HG03039 (cell line): Measurements from ENCODE around the gene PRKCQ.

Source experiments
- ATAC-seq: cut with Tn5 transposase; IDR thresholded peaks from one replicate; pipeline ENCODE4 v1.9.1; 2021; ENCODE audit warnings: mild to moderate bottlenecking, moderate library complexity; ENCODE audit not compliant: unreplicated experiment

The PRKCQ gene

DNA sequence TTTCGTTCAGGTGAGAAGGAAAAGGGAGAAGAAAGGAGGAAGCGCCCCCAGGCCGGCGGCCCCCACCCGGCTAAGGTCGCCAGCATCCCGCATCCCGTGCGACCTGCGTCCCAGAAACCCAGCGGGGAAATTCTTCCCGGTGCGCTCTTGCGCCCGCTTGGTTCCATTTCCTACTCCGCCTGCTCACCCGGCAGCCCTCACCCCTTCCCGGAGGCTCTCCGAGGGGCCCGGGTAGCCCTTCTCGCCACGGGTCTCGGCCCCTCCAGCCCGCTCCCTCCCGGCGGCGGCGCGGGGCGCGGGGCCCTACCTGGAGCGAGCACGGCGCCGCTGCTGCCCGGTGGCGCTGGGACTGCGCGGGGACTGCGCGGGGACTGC lies at the start of gene PRKCQ:
Gene PRKCQ, minus strand, starts transcription at position 373 of the 375 bp plus-strand sequence. CDS start 65,141 bp downstream, outside the sequence.
- ATAC-seq, result peak; percentile 19

DNA sequence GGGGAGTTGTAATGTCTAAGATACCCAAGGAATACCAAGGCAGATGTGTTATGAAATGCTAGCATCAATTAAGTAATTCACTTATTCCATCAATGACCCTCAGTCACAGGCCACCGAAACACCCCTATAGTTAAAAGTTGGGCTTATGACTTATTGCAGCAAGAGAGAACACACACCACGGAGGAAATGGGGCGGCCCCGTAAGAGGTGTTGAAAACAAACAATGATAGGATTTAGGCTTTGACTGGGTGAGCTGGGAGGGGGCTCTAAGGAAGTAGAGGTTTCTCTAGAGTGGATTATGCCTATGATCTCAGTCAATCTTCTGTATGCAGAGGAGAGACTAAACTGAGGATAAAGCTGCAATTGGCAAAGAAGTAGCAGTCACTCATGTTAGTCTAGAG lies 45.4 kb upstream of the PRKCQ start:
- ATAC-seq, result no peak

DNA sequence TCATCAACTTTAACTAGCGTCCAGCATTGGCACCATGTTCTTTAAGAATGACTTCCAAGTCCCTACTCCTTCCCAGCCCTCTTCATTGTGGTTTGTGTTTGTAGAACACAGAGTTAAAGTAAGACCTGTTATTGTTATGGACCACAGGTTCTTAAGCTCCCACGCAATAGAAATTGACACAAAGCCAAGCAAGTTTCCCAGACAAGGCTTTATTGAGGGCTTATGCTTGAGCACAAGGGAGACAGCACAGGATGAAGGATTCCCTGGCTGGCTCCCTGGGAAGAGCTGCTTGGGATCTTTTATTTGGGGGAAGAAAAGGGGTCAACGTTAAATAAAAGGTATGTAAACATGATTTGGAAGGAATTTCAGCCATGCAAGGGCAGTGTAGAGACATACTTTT lies 44.3 kb upstream of the PRKCQ start:
- no peak for ATAC-seq

DNA sequence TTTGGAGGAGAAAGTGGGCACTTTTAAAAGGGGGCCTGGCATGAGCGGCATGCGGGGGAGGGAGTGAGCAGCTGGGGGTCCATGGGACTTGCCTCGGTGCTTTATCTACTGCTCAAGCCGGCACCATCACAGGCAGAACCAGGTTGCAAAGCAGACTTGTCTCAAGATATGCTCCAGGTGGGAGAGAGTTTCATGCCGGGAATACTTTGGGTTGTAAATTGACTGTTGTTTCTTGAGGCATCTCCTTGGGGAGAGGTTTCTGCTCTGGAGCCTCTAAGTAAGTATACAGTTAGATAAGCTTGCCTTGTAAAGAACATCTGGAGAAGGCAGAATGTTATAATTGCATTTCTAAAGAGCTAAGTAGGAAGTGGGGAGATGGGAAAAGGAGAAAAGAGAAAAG lies 42.8 kb upstream of the PRKCQ start:
- no peak for ATAC-seq

DNA sequence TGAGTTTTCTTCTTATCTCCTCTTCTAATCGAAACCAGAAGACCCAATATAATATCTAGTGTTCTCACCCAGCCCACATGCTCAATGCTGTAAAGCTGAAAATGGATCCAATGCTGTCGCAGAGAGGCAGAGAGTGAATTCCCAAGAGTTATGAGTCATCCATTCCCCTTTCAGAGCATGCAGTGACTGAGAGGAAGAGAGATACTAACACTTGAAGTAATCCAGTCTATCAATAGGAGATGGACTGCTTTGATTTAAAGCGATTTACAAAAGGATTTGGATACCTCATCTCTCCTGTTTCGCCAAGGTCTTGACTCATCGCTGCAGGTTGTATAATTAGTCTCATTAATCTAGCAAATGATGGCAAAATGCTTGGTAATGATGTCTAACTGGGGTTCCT lies 41.5 kb upstream of the PRKCQ start:
- ATAC-seq, result no peak

DNA sequence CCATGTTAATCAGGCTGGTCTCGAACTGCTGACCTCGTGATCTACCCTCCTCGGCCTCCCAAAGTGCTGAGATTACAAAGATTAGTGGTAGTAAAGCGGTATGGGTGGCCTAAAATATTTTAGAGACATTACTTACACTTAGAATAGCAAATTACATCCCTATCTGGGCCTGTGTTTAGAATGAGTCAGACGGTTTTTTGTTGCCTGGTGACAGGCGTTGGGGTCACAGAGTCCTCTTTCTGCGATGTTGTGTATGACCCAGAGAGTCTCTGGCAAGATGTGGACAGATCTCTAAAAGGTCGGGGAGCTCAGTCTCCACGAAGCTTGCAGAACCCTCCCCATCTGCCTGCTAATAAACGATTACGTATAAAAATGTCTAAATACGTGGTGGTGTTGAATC lies 39.6 kb upstream of the PRKCQ start:
- ATAC-seq, result no peak

DNA sequence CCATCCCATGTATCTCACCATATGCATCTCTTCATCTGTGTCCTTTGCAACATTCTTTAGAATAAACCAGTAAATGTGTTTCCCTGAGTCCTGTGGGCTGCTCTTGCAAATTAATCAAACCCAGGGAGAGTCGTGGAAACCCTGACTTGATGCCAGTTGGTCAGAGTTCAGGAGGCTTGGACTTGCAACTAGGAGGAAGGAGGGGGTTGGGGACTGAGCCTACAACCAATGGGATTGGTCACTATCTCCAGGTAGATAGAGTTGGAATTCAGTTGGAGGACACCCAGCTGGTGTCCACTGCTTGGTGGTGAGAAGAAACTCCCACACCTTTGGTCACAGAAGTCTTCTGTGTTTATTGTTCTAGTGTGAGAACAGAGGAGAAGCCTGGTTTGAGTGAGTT lies 38.3 kb upstream of the PRKCQ start:
- ATAC-seq, result no peak

DNA sequence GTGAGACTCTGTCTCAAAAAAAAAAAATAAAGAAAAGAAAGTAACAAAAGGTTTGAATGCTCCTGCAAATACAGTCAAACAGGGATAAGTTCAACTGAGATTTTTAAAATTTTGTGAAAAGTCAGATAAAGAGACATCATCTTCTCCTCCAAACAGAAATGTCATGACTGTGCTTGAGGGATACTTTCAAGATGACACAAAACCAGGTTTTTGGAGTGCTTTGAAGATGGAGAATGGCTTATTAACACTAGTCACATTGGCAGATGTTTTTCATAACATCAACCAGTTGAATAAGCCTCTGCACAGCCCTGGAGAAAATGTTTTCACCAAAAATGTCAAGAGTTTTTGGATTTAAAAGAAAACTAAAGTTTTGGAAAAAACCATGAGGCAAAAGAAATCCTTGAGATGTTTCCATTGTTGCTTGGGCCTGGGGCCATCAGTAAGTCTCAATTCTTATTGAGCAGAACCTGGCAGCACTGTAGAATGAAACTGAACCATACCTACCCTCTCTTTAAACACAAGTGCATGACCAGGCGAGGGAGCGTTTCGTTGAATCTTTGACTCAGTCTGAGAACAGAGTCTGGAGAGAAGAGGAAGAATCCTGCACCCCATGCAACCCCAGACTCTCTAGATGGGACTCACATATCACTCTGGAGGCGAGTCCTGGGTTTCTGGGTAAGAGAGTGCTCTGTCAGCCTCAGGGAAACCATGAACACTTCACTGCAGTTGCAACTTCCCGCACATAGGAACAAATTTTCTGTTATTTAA lies 37.4 kb upstream of the PRKCQ start:
- ATAC-seq, result no peak

DNA sequence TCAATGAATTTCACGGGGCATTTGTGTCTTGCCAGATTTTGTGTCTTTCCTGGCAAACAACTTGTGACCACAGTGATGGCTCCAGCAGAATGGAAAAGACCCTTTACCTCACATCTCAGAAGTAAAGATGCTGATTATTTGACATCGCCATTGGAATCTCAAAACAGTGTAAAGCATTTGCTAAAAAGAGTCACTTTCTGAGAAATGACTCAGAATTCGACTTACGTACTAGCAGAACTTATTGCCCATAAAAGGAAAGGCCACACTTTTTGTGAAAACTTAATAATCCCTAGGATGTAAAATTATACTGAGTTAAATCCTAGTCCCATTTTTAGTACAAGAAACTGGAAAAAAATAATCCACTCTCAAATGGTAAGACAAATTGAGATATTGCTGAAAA lies 35.9 kb upstream of the PRKCQ start:
- no peak for ATAC-seq

DNA sequence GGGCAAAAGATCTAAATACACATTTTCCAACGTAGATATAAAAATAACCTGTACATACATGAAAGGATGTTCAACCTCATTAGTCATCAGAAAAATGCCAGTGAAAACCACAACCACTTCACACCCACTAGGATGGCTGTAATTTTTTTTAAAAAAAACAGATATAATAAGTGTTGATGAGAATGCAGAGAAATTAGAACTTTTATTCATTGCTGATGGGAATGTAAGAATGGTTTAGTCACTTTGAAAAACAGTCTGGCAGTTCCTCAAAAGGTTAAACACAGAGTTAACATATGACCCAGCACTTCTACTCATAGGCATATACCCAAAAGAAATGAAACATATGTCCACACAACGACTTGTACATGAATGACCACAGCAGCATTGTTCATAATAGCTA lies 32.3 kb upstream of the PRKCQ start:
- ATAC-seq, result no peak

DNA sequence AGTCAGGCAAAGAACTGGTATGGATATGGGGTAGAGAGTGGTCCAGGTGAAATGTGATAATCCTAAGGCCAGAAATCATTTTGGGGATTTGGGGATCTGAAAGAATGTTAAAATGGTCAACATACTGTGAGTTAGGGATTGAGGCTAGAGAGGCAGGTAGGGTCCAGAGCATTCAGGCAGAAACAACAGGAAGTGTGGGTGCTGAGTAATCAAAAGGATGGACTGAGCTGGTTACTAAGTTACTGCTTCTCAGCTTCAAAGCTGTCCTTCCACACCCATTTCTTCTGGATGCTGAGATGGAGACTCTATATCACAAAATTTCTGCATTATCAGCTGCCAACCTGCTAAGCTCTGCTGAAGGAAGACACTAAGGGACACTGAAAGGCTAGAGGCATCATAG lies 30.6 kb upstream of the PRKCQ start:
- no peak for ATAC-seq

DNA sequence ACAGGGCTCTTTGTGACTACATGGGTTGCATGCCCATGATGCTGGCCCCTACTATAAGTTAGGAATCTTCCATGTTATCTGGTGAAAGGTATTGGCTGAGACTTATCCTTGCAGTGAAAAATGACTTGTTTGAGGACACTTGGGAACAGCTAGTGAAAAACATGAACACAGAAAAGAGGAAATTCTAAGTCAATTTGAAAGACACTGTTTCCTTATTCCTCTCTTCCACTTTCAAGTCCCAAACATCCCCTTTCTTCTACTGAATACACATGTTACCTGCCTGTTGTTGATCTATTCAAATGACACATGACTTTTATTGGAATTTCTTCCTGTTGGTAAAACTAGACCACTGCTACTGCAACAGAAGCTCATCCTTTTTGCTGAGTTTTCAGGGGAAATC lies 29.5 kb upstream of the PRKCQ start:
- ATAC-seq, result no peak

DNA sequence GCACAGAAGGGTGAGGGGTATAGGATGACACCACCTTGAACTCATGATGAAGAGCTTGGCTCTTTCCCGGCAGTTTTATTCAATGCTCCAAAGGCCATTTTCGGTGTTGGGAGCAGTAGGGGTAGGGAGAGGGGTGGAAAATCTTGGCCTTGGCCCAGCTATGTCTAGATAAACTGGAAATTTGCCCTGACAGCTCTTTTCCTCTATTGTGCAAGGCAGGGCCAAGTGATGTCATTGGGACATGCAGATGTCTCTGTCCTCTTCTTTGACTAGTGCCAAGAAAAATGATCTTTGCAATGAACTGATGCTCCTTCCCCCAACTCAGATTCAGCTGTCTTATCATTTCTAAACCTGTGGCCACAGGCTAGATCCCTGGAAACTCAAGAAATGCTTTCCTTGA lies 27.7 kb upstream of the PRKCQ start:
- ATAC-seq, result no peak

DNA sequence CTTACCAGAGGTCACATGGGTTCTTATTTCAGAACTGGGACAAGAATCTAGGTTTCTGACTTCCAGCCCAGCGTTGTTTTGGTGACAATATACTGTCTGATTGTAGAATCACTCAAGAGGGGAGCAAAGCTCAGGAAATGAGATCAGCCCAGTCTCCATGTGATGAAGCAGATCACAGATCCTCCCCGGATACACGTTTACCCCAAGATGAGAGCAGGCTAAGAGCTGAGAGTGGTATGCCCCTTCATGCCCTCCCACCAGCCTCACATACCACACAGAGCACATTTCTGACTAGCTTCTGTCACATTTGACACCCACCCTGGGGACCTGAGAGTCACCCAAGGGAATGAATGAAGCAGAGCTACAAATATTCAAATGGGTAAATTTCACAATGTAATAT lies 27.1 kb upstream of the PRKCQ start:
- no peak for ATAC-seq

DNA sequence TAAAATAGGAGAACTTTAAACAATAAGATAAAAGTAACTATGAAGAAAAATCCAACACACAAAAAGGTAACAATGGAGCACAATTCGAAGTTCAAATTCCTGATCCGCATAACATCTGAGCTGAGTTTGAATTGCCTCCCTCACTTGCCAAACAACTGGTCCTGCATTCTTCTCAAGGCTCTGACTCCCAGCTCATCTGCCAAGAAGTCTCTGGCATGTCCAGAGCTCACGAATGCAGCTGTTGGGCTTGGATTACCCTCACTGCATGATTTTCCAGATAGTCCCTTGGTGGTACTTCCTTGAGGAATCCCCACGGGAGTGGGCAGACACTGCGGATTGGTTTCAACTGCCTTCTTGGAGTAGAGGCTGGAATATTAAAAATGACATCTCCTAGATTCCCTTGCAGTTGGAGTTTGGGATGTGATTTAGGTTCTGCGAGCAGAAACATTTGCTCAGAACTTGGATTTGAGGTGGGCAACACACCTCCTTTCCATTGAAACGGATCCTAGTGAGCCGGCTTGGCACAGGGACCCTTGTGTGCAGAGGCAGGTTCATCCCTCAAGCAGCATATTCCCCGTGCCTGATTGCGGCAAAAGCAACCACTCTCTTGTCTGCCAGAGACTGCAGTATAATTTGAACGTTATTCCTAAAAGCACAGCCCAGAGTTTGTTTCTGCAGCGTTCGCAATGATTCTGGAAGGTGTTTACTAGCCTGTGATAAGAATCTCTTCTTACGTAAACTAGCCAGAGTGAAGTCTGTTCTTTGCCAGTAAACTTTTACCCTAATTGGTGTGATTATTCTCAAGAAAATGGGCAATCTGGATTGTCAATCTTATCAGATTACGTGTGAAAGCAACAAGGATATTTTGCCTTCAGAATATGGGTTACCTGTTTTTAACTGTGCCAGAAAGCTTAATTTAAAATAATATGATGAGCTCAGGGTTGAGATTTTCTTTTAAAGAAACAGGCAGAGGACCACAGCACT lies 23.4 kb upstream of the PRKCQ start:
- ATAC-seq, result no peak

DNA sequence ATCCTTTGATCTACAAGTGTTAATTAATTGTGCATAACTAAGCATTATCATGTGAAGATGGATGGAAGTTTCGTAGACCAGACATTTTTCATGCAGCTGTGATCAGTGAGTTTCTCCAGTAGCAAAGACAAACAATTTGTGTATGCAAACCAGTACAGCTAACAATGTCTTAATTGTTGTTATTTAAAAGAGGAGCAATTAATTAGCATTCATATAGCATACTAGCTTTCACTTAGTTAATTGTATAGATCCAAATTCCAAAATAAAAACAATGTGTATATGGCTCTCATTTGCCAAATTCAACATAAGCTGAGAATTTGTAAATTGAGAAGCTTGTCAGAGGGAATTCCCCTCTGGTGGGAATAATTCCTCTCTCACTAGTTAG lies 22.6 kb upstream of the PRKCQ start:
- ATAC-seq, result no peak

DNA sequence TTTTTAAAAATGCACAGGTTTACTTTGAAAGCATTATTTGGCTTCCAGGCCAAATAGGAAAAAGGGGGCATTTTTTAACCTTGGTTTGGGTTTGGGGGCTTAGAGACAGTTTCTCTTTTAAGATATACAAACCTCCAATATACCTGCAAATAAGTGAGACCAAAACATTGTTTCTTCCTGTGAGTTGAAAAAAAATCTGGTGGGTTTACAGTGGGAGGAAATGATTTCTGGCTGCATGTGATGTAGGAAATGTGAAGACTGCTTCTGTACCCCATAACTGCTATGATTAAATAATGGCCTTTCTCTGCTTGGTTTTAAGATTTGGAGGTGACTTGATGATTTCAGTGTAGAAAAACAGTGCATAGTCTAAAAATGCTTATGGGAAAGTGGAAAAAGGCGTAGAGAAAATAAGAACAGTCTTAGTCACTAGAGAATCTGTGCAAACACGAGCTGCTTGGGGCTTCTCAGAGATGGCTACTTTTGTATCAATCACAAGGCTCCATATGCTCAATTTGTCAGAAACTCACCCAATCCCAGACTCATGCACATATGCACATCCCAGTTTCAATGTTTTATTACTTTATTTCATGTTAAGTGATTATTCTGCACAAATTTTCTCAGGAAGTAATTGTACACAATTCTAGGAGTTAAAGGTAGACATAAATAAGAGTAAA lies 22.1 kb upstream of the PRKCQ start:
- ATAC-seq, result no peak

DNA sequence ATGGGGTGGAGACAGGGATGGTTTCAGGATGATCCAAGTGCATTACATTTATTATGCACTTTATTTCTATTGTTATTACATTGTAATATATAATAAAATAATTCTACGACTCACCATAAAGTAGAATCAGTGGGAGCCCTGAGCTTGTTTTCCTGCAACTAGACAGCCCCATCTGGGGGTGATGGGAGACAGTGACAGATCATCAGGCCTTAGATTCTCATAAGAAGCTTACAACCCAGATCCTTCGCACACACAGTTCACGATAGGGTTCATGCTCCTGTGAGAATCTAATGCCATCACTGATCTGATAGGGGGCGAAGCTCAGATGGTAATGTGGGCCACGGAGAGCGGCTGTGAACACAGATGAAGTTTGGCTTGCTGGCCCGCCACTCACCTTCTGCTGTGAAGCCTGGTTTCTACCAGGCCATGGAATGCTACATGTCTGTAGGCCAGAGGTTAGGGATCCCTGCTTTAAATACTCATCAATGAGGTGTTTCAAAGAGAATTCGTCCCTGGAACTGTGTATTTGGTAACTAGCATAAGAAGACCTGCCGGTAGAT lies 21.2 kb upstream of the PRKCQ start:
- ATAC-seq, result no peak

DNA sequence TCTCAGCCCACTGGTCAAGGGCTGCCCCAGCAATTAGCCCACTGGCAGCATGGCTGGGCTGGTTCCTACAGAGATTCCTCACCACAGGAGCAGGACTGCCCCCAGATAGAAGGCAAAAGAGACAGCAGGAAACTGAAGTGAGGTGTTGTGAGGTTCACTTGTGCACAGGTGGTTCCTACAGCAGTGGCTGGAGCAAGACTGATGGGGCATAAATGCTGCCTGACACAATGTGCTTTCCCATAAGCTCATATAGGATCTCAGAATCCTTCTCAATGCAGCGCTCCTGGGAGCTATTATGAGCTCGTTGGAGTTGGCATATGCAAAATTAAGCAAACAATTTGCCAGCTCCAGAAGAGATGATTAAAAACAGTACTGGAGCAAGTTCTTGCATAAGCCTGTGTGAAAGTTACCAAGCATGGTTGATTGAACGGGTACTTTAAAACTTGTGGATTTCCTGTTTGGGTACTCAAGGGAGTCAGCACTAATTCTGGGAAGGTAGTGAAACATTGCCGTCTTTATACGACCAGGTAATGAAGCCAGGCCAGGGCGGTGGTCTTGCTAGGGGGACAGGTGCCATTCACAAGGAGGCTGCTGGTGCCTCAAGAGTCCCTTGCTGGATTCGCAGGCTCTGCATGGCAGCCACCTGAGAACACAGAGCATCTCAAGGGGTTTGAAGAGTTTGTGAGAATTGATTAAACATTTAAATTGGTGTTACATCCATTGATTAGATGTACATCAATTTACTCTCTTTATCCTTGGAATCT lies 20.3 kb upstream of the PRKCQ start:
- no peak for ATAC-seq

DNA sequence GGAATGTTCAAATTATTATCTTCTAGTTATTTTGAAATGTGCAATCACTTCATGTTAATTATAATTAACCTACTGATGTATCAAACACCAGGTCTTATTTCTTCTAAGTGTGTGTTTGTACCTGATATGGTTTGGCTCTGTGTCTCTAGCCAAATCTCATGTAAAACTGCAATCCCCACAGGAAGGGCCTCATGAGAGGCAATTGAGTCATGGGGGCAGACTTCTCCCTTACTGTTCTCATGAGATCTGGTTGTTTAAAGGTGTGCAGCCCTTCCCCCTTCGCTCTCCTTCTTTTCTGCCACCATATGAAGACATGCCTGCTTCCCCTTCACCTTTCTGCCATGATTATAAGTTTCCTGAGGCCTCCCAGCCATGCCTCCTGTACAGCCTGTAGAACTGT lies 18.6 kb upstream of the PRKCQ start:
- ATAC-seq, result no peak

DNA sequence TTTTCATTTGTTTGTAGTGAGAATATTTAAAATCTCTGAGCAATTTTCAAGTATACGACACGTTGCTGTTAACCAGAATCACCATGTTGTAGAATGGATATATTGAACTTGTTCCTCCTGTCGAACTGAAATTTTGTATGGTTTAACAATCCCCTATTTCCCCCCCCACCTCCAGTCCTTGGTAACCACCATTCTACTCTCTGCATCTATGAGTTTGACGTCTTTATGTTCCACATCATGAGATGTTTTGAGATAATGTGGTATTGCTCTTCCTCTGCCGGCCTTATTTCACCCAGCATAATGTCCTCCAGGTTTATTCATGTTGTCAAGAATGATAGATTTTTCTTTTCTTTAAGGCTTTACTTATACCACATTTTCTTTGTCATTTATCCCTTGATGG lies 17.4 kb upstream of the PRKCQ start:
- no peak for ATAC-seq
